DND-41 (cell line): ENCODE data around the gene CACTIN.

Source experiments
- ATAC-seq: fragments of 200-7000 bp; cut with Tn5 transposase; 3 replicates; pipeline ENCODE4 v1.9.1; 2021; ENCODE audit warnings: low read depth; ENCODE audit not compliant: insufficient read depth
- DNase-seq: peaks from one replicate; pipeline ENCODE4 v3.0.0-alpha.2; 2020
- H2AFZ ChIP-seq: 2 replicates; pipeline ENCODE4 v1.6.0; 2012; ENCODE audit warnings: low read depth, low read length
- H3K27ac ChIP-seq: 2 replicates; pipeline ENCODE4 v1.5.1; 2012; ENCODE audit warnings: low read length, inconsistent platforms
- H3K27me3 ChIP-seq: fragments of 200-600 bp; sonication (generic); 2 replicates; pipeline ENCODE4 v1.6.0; 2012; ENCODE audit warnings: low read length, mild to moderate bottlenecking, inconsistent platforms; ENCODE audit not compliant: insufficient read depth, poor library complexity
- H3K36me3 ChIP-seq: 2 replicates; pipeline ENCODE4 v1.5.1; 2012; ENCODE audit warnings: low read length, inconsistent platforms; ENCODE audit not compliant: insufficient read depth
- H3K4me1 ChIP-seq: 2 replicates; pipeline ENCODE4 v1.5.1; 2012; ENCODE audit warnings: mild to moderate bottlenecking, low read length; ENCODE audit not compliant: insufficient read depth
- H3K4me2 ChIP-seq: 2 replicates; pipeline ENCODE4 v1.6.0; 2012; ENCODE audit warnings: mild to moderate bottlenecking, moderate library complexity, low read length, inconsistent platforms; ENCODE audit not compliant: insufficient read depth
- H3K4me3 ChIP-seq, 2 experiments: fragments of 200-600 bp in 1 of 2; shearing (Covaris generic) in 1 of 2; 2 replicates each; pipeline ENCODE4 v1.5.1; 2012 to 2016; ENCODE audit warnings: inconsistent platforms in 2 of 2, low read length in 2 of 2, mild to moderate bottlenecking in 2 of 2, low read depth in 1 of 2, moderate library complexity in 1 of 2
- H3K79me2 ChIP-seq: 2 replicates; pipeline ENCODE4 v1.6.0; 2012; ENCODE audit warnings: low read length, inconsistent platforms; ENCODE audit not compliant: insufficient read depth
- H3K9ac ChIP-seq: 2 replicates; pipeline ENCODE4 v1.6.0; 2012; ENCODE audit warnings: low read depth, mild to moderate bottlenecking, inconsistent platforms, low read length, moderate library complexity
- H3K9me3 ChIP-seq: 2 replicates; pipeline ENCODE4 v1.5.1; 2012; ENCODE audit warnings: low read length, moderate library complexity, mild to moderate bottlenecking, inconsistent platforms; ENCODE audit not compliant: insufficient read depth, severe bottlenecking
- H4K20me1 ChIP-seq: 2 replicates; pipeline ENCODE4 v1.6.0; 2012; ENCODE audit warnings: low read length; ENCODE audit not compliant: insufficient read depth
- CTCF ChIP-seq: IDR thresholded peaks from 2 replicates; pipeline ENCODE4 v1.5.1; 2012; ENCODE audit warnings: borderline replicate concordance, low read length, moderate library complexity, mild to moderate bottlenecking; ENCODE audit not compliant: poor library complexity, severe bottlenecking; ENCODE audit errors: extremely low read depth
- EZH2 ChIP-seq: IDR thresholded peaks from 3 replicates; pipeline ENCODE4 v1.6.1; 2012; ENCODE audit warnings: borderline replicate concordance, low read depth, mild to moderate bottlenecking, moderate library complexity, low read length, inconsistent platforms; ENCODE audit not compliant: severe bottlenecking

Gene CACTIN

GRCh38 chr19:3626473-3627350, at the start of gene CACTIN:
Gene CACTIN, minus strand, starts transcription at chr19:3626790. Its CDS starts 28 bp downstream, at chr19:3626762.
- Histone ChIP-seq H4K20me1 (peaks cover 27% of the 10 kb centered on the region), H3K9ac (peak within 1 kb of the TSS; percentile 77), H3K4me3 (peak within 1 kb of the TSS; percentile 99), H3K27ac (peak within 1 kb of the TSS; percentile 98), H3K79me2 (peaks cover 31% of the 10 kb centered on the region), H3K4me2 (peak within 1 kb of the TSS; percentile 94), H3K27me3 (no peaks in the 10 kb centered on the region), H3K9me3 (no peaks in the 10 kb centered on the region), H3K36me3 (peaks cover 33% of the 10 kb centered on the region), H2AFZ (peak within 1 kb of the TSS; percentile 91), H3K4me1 (peaks cover 35% of the 10 kb centered on the region)
- peak; percentile 96 for ATAC-seq
- DNase-seq: peak; percentile 99
- TF ChIP-seq CTCF: peak; percentile 17
- no peak for TF ChIP-seq EZH2

GRCh38 chr19:3674784-3675543, 48.4 kb upstream of the CACTIN start:
- Histone ChIP-seq H3K9ac (no peak overlapping the region), H3K9me3 (no peaks in the 10 kb centered on the region), H3K4me3 (no peak overlapping the region), H3K79me2 (peaks cover 38% of the 10 kb centered on the region), H3K36me3 (0 out of 2 replicates have a peak, but pooled peaks cover 2% of the 10 kb centered on the region), H3K4me2 (no peak overlapping the region), H2AFZ (no peak overlapping the region), H4K20me1 (peaks cover 54% of the 10 kb centered on the region), H3K27me3 (no peaks in the 10 kb centered on the region), H3K27ac (no peak overlapping the region), H3K4me1 (no peaks in the 10 kb centered on the region)
- DNase-seq (no peak), ATAC-seq (no peak)
- TF ChIP-seq CTCF (no peak), EZH2 (no peak)

- Histone ChIP-seq H3K9ac (no peak overlapping the region), H3K4me2 (no peak overlapping the region)
Measured at GRCh38 chr19:3673506-3674439, 47.2 kb upstream of the CACTIN start.

More at GRCh38 chr19:3673506-3674439, 47.2 kb upstream of the CACTIN start:
- no peak for ATAC-seq
- Histone ChIP-seq H3K9me3 (no peaks in the 10 kb centered on the region), H3K79me2 (peaks cover 37% of the 10 kb centered on the region), H3K36me3 (no peaks in the 10 kb centered on the region), H3K27me3 (no peaks in the 10 kb centered on the region), H3K4me3 (no peak overlapping the region), H3K27ac (0 out of 2 replicates have a peak overlapping the region, but pooled peaks have one; percentile 20), H3K4me1 (no peaks in the 10 kb centered on the region), H4K20me1 (peaks cover 52% of the 10 kb centered on the region), H2AFZ (no peak overlapping the region)
- no peak for DNase-seq
- TF ChIP-seq EZH2 (no peak), CTCF (no peak)
